GM18526 (cell line): ENCODE measurements around the gene EIF3F.

ENCODE experiments used
- POLR2A ChIP-seq: IDR thresholded peaks from 3 replicates; pipeline ENCODE4 v1.6.1; 2011; ENCODE audit not compliant: insufficient read length; ENCODE audit errors: extremely low read depth

Gene EIF3F

DNA sequence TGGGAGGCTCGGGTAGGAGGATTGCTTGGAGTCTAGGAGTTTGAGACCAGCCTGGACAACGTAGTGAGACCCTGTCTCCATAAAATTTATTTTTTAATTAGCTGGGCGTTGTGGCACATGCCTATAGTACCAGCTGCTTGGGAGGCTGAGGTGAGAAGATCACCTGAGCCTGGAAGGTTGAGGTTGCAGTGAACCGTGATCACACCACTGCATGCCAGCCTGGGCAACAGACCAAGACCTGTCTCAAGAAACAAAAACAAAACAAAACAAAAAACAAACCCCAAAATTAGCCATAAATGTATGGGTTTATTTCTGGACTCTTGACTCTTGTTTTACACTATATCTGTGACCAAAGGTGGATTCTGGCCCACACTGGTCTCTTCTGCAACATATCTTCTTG, 41.6 kb downstream of the EIF3F start:
- TF ChIP-seq POLR2A = no peak

- no peak for TF ChIP-seq POLR2A
Observed at GRCh38 chr11:8030526-8031247, 43.5 kb downstream of the EIF3F start.

DNA sequence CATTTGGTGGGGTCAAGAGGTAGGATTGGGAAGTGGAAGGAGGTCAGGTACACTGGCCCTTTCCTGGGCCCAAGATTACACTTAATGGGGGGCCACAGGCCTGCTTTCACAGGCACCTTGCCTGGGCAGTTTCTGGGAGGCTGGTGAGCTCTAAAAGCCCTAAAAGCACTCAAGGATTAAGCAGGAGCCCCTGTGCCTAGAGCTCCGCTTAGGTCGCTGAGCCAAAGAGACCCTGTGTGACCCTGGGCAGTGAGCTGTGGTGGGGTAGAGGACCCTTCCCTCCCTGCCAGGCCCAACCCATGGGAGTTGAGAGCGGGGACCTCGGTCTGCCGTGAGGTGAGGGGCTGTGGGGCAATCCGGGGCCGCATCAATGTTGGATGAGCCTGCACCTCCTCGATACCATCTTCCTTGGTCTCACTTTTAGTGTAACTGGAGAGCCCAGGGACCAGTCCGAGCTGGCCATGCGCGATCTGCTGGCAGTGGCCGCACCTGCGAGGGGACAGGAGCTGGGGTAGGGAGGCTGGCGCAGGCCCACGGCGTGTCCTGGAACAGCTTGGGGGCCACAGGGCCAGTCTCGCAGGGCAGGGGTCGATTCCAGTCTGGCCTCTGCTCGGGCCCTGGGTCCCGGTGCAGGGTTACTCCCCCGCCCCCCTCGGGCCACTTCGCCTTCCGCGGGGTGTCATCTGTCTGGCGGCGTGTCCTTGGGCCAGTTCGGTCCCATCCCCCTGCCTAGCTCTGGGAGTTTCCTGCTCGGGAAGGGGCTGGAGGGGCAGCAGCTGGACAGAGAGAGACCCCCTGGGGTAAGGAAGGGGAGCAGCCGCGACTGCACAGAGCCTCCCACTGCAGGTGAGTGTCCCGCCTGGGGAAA, 44.3 kb downstream of the EIF3F start:
- no peak for TF ChIP-seq POLR2A

DNA sequence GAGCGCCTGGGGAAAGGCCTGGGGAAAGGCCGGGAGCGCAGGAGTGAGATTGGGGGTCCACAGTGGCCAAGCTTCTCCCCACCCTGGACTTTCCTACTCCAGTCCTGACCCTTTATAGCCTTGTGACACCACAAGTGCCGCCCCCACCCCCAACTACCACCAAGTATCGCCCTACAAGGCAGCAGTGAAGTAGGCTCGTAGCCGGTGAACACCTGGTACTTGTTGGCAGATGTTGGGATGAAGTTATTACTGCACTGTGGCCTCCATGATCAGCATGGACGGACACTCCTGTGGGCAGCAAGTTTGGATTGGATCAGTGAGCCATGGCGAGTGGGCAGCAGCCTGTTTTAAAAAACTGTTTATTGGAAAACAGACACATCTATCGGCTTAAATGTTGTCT, 45.0 kb downstream of the EIF3F start:
- TF ChIP-seq POLR2A = no peak

GRCh38 chr11:8032576-8033304, 45.6 kb downstream of the EIF3F start:
- no peak for TF ChIP-seq POLR2A

DNA sequence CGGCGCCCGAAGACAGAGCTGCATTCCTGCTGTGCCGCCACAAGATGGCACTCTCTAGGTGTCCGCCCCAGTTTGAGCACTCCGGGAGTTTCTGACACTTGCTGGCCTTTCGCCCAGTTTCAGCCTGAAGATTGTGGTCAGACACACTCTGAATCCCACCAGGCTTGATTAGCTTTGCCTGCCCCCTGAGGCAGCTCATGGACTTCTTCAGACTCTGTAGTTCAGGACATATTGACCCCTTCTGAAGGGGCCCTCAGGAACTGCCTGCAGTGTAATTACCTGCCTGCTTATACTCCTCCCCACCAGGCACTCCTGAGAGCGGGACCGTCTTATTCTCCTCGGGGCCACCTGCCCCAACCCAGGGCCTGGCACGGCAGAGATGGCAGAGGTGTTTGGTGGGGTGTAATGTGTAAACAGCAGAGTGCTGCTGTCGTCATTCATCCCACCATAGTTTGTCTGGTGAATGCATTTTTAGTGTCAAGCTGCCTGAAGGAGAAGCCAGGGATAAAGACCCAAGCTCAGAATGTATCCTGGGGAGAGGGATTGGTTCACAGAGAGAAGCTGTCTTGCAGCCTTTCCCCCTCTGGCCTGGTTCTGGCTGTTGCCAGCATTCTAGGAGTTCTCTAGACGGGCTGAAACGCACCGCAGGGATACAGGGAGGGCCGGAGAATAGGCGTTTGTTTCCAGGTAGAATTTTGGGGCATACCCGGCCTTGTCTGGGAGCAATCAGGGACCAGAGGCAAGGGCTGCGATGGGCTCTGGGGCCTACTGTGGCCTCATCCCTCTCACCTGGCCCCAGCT, 46.4 kb downstream of the EIF3F start:
- no peak for TF ChIP-seq POLR2A

- no peak for TF ChIP-seq POLR2A
Observed at GRCh38 chr11:8034106-8034585, 47.0 kb downstream of the EIF3F start.

DNA sequence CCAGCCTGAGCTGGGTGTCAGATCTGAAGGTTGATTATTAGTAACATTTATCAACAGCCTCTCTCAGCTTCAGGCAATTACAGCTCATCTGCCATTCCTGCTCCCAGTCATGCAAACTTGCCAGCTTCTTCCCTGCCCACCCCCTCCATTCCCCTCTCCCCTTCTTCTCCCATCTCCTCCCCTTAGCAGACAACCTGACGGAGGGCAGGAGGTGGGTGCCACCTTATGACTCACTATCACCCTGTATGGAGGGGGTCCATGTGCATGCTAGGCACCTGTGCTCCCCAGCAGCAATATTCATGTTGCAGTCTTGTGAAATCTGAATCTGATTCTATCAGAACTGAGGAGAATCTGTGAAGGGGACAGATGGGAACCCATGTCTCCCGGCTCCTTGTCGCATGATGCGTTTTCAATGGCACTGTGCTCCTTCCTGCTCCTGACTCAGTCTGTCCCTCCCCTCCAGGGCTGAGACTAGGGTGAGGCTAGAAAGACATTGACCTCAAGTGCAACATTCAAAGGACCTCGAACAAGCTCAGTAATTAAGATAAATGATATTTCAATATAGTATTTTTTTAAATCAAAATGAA, 47.6 kb downstream of the EIF3F start:
- no peak for TF ChIP-seq POLR2A

GRCh38 chr11:8035200-8035855, 48.2 kb downstream of the EIF3F start:
- TF ChIP-seq POLR2A = no peak

DNA sequence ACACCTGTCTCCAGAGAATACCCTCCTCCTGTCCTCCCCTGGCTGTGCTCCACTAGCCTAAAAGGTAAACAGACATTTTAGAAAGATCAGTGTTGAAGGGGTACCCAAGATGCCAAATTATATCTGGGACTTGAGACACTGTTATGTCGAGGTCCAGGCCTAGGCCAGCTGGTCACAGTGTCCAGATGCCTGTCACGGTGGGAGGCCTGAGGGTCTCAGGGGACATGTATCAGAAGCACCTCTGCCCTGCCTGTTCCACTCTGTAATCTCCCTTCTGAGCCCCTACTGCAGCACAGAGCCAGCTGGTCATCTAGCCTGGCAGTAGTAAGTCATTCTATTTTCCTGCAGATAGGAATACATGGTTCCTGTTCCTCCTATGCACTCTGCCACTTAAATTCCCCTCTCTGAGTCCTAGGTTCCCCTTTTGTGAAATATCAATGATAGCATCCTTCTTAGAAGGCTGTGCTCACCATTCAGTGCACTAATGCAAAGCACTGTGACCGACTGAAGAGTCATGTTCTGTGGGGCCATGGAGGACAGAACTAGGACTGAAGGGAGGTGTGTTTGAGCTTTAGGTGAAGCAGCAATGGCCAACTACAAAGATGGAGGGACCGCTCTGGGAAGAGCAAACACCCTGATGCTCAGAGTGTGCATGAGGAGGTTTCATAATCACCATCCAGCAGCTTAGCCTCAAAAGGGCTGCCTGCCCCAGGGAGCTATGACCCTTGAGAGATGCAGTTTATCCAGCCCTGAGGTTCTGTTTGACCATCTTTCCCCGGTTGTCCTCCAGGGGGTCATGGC, 49.1 kb downstream of the EIF3F start:
- TF ChIP-seq POLR2A = no peak

- TF ChIP-seq POLR2A = no peak
Observed at GRCh38 chr11:8036986-8037385, 49.8 kb downstream of the EIF3F start.

DNA sequence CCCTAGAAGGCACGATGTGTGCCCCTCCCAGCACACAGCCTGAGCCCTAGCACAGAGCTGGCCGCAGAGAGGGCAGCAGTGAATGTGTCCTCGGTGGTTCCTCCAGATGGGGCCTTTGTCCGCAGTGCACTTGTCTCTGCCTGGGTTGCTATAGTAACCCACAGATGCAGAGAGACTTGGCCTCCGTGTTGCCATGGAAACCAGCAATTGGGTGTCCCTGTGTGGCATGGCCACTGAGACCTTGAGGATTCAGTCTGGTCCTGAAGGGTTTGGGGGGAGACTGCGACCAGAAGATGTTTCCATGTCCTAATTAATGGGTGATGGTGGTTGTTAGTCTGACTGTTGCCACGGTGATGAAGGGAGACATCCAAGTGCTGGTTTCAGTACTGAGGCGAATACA, 51.3 kb downstream of the EIF3F start:
- TF ChIP-seq POLR2A = no peak
